Activated CD8-positive, alpha-beta memory T cell treated with anti-CD3 and anti-CD28 coated beads, Interleukin-2, amount 10 ng/mL, durations not matched to agents 7 days and 5 days (primary cell): ENCODE measurements around the gene R3HCC1L. TPM values are rescaled to one million over a fixed set of nuclear protein-coding genes. Genes with fewer than 3 reads are reported as not detected.

Experiments used
- ATAC-seq: fragments of 150-1000 bp; cut with Tn5 transposase; one replicate; pipeline ENCODE4 v1.10.0; 2021; ENCODE audit warnings: moderate library complexity
- CTCF ChIA-PET: fragments of 350-600 bp; sonication (Branson Sonifier 250); formaldehyde crosslinking; loops from one replicate; lab custom pipeline; 2021; ENCODE audit warnings: antibody characterized with exemption; lab: Charles Lee
- DNase-seq: peaks from one replicate; pipeline ENCODE4 v3.0.0-alpha.2; 2020
- H3K27ac Mint-ChIP-seq: one replicate; pipeline ENCODE4 v1.8.0; 2021; ENCODE audit warnings: mild to moderate bottlenecking, mixed read lengths
- H3K27me3 Mint-ChIP-seq: one replicate; pipeline ENCODE4 v1.8.0; 2021; ENCODE audit warnings: mixed read lengths
- H3K36me3 Mint-ChIP-seq: one replicate; pipeline ENCODE4 v1.8.0; 2021; ENCODE audit warnings: mild to moderate bottlenecking, mixed read lengths
- H3K4me1 Mint-ChIP-seq: one replicate; pipeline ENCODE4 v1.8.0; 2021; ENCODE audit warnings: mixed read lengths
- H3K4me3 Mint-ChIP-seq: one replicate; pipeline ENCODE4 v1.8.0; 2021; ENCODE audit warnings: mild to moderate bottlenecking, moderate library complexity, mixed read lengths
- H3K9me3 Mint-ChIP-seq: one replicate; pipeline ENCODE4 v1.8.0; 2022; ENCODE audit warnings: low read depth, mixed read lengths
- total RNA-seq, 2 experiments: library from RNA; stranded (reverse); gene quantifications; one replicate each; pipeline ENCODE4 v1.2.3, GENCODE V29; 2021

The R3HCC1L gene
- 10 to 100 TPM; 17.4 to 19.1 TPM for total RNA-seq

DNA sequence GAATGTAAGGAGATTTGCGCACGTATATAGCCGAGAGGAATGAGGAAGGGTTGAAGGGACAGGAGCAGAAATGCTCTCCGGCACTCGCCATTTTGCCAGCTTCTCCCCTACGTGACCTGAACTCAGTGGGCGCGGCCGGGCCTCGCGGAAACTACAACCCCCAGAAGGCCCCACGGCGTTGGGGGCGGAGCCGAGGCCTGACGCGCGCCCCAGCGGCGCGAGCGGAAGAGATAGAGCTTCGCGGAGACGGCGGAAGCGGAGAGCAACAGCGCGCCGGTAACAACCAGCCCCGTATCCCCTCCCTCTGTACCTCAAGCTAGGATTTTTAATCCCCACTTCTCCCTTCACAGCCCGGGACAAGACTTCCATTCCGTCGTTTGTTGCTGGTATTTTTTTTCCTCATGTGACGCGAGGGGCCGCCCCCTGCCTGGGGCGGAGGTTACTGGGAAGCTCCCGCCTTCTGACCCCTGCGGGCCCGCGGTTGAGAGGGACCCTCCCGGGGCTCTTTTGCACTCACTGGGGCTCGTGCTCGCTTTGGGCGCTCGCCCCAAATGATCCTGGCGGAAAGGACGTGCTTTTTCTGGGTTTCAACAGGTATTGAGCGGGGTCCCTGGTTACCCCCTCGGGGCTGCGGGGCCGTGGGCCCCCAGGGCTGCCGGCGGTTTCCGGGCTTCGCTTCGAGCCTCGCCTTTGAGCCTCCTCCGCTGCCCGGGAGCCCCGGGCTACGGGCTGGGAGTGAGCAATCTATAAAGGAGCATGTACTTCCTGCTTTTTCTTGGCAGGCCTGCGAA is at the start of gene R3HCC1L:
Gene R3HCC1L (plus strand): TSS at position 227 of the 791 bp plus-strand sequence. CDS start 73,458 bp downstream, outside the sequence.
- H3K27me3 Mint-ChIP-seq, result peaks cover under 1% of the 10 kb centered on the region
- H3K9me3 Mint-ChIP-seq, result peaks cover 4% of the 10 kb centered on the region
- H3K4me1 Mint-ChIP-seq, result peaks cover 38% of the 10 kb centered on the region
- peak within 1 kb of the TSS; percentile 94 for H3K27ac Mint-ChIP-seq
- H3K4me3 Mint-ChIP-seq, result peak within 1 kb of the TSS; percentile 91
- H3K36me3 Mint-ChIP-seq, result peaks cover 13% of the 10 kb centered on the region
- CTCF ChIA-PET, result interaction anchor here (0.7 to 1.5 kb wide), 3 partner anchors 9 to 220 kb away, joined by 3 to 4 read pairs (median 4); no protein-coding TSS in a partner anchor
- DNase-seq, result peak; percentile 95
- ATAC-seq, result peak; percentile 96

DNA sequence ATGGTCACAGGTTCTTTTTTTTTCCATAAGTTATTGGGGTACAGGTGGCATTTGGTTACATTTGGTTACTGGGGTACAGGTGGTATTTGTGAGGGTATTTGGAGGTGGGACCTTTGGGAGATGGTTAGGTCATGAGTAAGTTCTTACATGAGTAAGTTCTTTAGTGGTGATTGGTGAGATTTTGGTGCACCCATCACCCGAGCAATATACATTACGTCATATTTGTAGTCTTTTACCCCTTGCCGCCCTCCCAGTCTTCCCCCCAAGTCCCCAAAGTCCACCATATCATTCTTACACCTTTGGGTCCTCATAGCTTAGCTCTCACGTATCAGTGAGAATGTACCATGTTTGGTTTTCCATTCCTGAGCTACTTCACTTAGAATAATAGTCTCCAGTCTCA is 49.2 kb upstream of the R3HCC1L start:
- DNase-seq, result no peak
- Mint-ChIP-seq H3K4me3 (no peak overlapping the region), H3K27me3 (peaks cover 9% of the 10 kb centered on the region), H3K36me3 (no peaks in the 10 kb centered on the region), H3K4me1 (no peaks in the 10 kb centered on the region), H3K27ac (no peak overlapping the region), H3K9me3 (no peaks in the 10 kb centered on the region)
- CTCF ChIA-PET, result no interaction called here
- no peak for ATAC-seq

GRCh38 chr10:98086837-98087708 is 47.4 kb upstream of the R3HCC1L start:
- H3K4me3 Mint-ChIP-seq, result no peak overlapping the region

GRCh38 chr10:98088186-98088971 is 46.1 kb upstream of the R3HCC1L start:
- Mint-ChIP-seq H3K27me3 (peaks cover 17% of the 10 kb centered on the region), H3K9me3 (no peaks in the 10 kb centered on the region), H3K4me1 (no peaks in the 10 kb centered on the region), H3K4me3 (no peak overlapping the region), H3K27ac (no peak overlapping the region), H3K36me3 (no peaks in the 10 kb centered on the region)
- no peak for ATAC-seq
- CTCF ChIA-PET, result no interaction called here
- DNase-seq, result no peak

More at GRCh38 chr10:98086837-98087708, 47.4 kb upstream of the R3HCC1L start:
- no peaks in the 10 kb centered on the region for H3K4me1 Mint-ChIP-seq
- no peaks in the 10 kb centered on the region for H3K36me3 Mint-ChIP-seq
- H3K9me3 Mint-ChIP-seq, result no peaks in the 10 kb centered on the region
- DNase-seq (no peak), ATAC-seq (no peak)
- CTCF ChIA-PET, result no interaction called here
- H3K27ac Mint-ChIP-seq, result no peak overlapping the region
- H3K27me3 Mint-ChIP-seq, result peaks cover 15% of the 10 kb centered on the region

- H3K27me3 Mint-ChIP-seq, result peaks cover 18% of the 10 kb centered on the region
- H3K9me3 Mint-ChIP-seq, result no peaks in the 10 kb centered on the region
- H3K4me3 Mint-ChIP-seq, result no peak overlapping the region
- H3K4me1 Mint-ChIP-seq, result no peaks in the 10 kb centered on the region
- no peak for DNase-seq
- H3K36me3 Mint-ChIP-seq, result no peaks in the 10 kb centered on the region
- CTCF ChIA-PET, result no interaction called here
- no peak overlapping the region for H3K27ac Mint-ChIP-seq
- ATAC-seq, result no peak
Measured at GRCh38 chr10:98090822-98091221, 43.6 kb upstream of the R3HCC1L start.

DNA sequence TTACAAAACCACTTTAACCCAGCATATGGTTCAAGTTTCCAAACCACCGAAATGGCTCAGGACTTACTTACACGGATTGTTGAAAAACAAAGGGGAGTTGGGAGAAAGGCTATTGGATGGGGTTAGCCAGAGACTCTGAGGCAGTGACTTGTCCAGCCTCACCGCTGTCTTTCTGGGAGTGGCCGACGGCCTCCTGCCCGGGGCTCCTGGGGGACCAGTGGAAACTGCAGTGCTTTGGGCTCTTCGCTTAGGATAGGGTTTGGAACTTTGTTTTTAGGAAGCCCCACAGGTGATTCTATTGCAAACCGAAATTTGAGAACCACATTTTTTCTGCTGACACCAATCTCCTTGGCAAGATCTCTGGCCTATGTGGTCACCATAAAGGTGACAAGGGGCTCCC is 38.1 kb upstream of the R3HCC1L start:
- no peaks in the 10 kb centered on the region for H3K4me1 Mint-ChIP-seq

DNA sequence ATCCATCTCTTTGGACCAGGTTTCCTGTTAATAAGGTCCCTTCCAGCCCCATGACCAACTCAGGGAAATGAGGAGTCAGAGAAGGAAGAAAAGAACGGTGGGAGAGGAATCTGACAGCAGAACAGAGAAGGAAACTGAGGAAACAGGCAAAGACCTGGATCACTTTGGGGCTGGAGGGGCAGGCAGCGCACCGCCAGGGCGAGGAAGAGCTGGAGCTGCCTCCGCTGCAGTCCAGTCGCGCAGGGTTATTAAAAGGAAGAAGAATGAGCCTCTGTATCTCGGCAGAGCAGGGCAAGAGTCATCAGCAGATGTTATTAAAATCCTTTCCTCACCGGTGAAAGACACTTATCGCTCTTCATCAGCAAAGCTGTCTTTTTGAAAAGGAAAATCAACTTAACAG is 37.7 kb upstream of the R3HCC1L start:
- no peak overlapping the region for H3K27ac Mint-ChIP-seq
- no peaks in the 10 kb centered on the region for H3K36me3 Mint-ChIP-seq
- no peak for ATAC-seq
- no peak for DNase-seq
- peaks cover 13% of the 10 kb centered on the region for H3K27me3 Mint-ChIP-seq
- H3K9me3 Mint-ChIP-seq, result no peaks in the 10 kb centered on the region
- CTCF ChIA-PET, result no interaction called here
- no peak overlapping the region for H3K4me3 Mint-ChIP-seq
- H3K4me1 Mint-ChIP-seq, result no peaks in the 10 kb centered on the region

More for the DNA sequence above, 38.1 kb upstream of the R3HCC1L start:
- H3K9me3 Mint-ChIP-seq, result no peaks in the 10 kb centered on the region
- DNase-seq (no peak), ATAC-seq (no peak)
- no peak overlapping the region for H3K27ac Mint-ChIP-seq
- no peaks in the 10 kb centered on the region for H3K36me3 Mint-ChIP-seq
- CTCF ChIA-PET, result no interaction called here
- no peak overlapping the region for H3K4me3 Mint-ChIP-seq
- H3K27me3 Mint-ChIP-seq, result peaks cover 16% of the 10 kb centered on the region

GRCh38 chr10:98097175-98097574 is 37.3 kb upstream of the R3HCC1L start:
- no peaks in the 10 kb centered on the region for H3K4me1 Mint-ChIP-seq
- peaks cover 13% of the 10 kb centered on the region for H3K27me3 Mint-ChIP-seq
- H3K4me3 Mint-ChIP-seq, result no peak overlapping the region
- DNase-seq (no peak), ATAC-seq (no peak)
- H3K36me3 Mint-ChIP-seq, result no peaks in the 10 kb centered on the region
- CTCF ChIA-PET, result no interaction called here
- H3K27ac Mint-ChIP-seq, result no peak overlapping the region
- no peaks in the 10 kb centered on the region for H3K9me3 Mint-ChIP-seq

GRCh38 chr10:98097616-98098015 is 36.8 kb upstream of the R3HCC1L start:
- ATAC-seq (no peak), DNase-seq (no peak)
- Mint-ChIP-seq H3K27me3 (peaks cover 13% of the 10 kb centered on the region), H3K4me3 (no peak overlapping the region), H3K9me3 (no peaks in the 10 kb centered on the region), H3K4me1 (no peaks in the 10 kb centered on the region), H3K36me3 (no peaks in the 10 kb centered on the region), H3K27ac (no peak overlapping the region)
- CTCF ChIA-PET, result no interaction called here

DNA sequence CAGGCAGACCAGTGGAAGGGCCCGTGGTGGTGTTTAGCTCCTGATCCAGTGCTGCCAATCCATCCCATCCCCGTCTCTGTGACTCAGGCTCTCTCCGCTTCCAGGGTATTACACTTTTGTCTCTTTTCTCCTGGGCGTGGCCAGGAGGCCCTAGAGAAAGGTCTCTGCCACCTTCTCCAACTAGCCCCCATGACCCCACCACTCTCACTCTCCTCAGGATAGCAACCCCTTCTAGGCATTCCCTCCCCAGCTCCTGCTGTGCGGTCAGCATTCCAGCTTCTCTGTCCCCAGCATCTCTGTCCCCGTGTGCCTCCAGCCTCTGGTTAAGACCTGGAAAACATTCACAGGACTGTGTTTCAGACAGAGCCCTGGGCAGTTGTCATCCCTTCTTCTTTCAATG is 36.2 kb upstream of the R3HCC1L start:
- Mint-ChIP-seq H3K4me1 (no peaks in the 10 kb centered on the region), H3K4me3 (no peak overlapping the region), H3K36me3 (no peaks in the 10 kb centered on the region), H3K27me3 (peaks cover 7% of the 10 kb centered on the region), H3K9me3 (no peaks in the 10 kb centered on the region), H3K27ac (no peak overlapping the region)
- no peak for ATAC-seq
- DNase-seq, result no peak
- CTCF ChIA-PET, result no interaction called here

DNA sequence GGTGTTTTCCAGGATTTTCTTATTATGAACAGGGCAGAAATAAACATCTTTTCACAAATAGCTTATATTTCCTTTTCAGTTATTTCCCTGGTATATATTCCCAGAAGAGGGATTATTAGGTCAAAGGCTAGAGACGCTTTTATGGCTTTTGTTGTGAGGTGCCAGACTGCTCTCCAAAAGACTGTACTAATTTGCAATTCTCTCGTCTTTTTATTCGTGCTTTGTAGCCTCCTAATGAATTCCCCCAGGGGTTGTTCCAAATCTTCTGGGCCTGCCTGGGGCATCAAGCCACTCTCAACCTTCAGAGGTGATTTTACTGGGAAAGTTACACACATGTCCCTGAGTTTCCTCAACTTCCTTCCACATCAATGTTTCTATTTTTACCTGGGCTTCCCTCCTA is 34.0 kb upstream of the R3HCC1L start:
- CTCF ChIA-PET, result interaction anchor here (0.5 kb wide), 1 partner anchor 31 kb away, joined by 3 read pairs; no protein-coding TSS in a partner anchor
- no peak for ATAC-seq
- DNase-seq, result no peak
- H3K4me3 Mint-ChIP-seq, result no peak overlapping the region
- H3K27me3 Mint-ChIP-seq, result peaks cover 7% of the 10 kb centered on the region
- no peaks in the 10 kb centered on the region for H3K36me3 Mint-ChIP-seq
- H3K9me3 Mint-ChIP-seq, result no peaks in the 10 kb centered on the region
- no peak overlapping the region for H3K27ac Mint-ChIP-seq
- H3K4me1 Mint-ChIP-seq, result no peaks in the 10 kb centered on the region

DNA sequence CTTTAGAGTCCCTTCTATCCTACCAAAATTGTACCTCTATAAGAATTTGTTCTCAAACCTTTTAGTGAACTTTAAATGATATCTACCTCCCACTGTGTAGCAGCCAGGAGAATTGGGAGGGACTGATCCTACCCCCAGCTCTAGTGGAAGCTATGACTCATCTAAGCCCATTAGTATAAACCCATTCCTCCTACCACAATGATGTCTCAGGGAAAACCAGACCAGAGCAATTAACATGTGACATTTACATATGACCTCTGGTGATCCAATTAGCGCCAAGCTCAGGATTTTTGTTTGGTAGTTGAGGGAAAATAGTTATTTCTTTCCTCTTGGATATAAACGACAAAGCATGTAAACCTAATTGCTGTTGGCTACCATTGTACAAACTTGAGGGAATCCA is 33.1 kb upstream of the R3HCC1L start:
- H3K36me3 Mint-ChIP-seq, result no peaks in the 10 kb centered on the region
- no peak overlapping the region for H3K4me3 Mint-ChIP-seq
- ATAC-seq (no peak), DNase-seq (no peak)
- H3K4me1 Mint-ChIP-seq, result no peaks in the 10 kb centered on the region
- no peaks in the 10 kb centered on the region for H3K9me3 Mint-ChIP-seq
- H3K27me3 Mint-ChIP-seq, result peaks cover 7% of the 10 kb centered on the region
- CTCF ChIA-PET, result no interaction called here
- no peak overlapping the region for H3K27ac Mint-ChIP-seq

GRCh38 chr10:98104125-98104524 is 30.3 kb upstream of the R3HCC1L start:
- Mint-ChIP-seq H3K36me3 (no peaks in the 10 kb centered on the region), H3K27ac (no peak overlapping the region), H3K4me3 (no peak overlapping the region), H3K27me3 (peaks cover 15% of the 10 kb centered on the region), H3K9me3 (no peaks in the 10 kb centered on the region), H3K4me1 (no peaks in the 10 kb centered on the region)
- DNase-seq (no peak), ATAC-seq (no peak)
- CTCF ChIA-PET, result no interaction called here
